HPDE6-E6E7 (cell line): ENCODE data around the gene CMC4.

Experiments used
- DNase-seq: peaks from one replicate; pipeline ENCODE4 v3.0.0; 2011; ENCODE audit warnings: missing footprints; ENCODE audit errors: extremely low spot score

CMC4 gene

DNA sequence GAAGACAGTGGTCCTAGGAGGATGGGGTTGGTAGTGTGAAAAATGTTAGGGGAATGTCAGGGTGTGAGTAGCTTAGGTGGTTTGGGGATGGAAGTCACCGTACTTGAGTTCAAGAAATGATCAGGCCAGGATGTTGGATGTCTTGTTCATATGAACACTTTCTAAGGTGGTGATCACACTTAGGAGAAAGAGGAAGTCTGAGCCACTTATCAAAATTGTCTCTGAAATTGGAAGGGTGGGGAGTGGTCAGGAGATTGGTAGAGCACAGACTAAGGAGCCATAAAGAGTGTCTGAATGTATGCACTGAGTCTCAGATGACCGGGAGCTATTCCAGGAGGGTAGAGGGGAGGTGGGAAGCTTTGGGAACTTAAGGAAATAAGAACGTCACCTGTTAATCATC, 17.3 kb downstream of the CMC4 start:
- DNase-seq: no peak

DNA sequence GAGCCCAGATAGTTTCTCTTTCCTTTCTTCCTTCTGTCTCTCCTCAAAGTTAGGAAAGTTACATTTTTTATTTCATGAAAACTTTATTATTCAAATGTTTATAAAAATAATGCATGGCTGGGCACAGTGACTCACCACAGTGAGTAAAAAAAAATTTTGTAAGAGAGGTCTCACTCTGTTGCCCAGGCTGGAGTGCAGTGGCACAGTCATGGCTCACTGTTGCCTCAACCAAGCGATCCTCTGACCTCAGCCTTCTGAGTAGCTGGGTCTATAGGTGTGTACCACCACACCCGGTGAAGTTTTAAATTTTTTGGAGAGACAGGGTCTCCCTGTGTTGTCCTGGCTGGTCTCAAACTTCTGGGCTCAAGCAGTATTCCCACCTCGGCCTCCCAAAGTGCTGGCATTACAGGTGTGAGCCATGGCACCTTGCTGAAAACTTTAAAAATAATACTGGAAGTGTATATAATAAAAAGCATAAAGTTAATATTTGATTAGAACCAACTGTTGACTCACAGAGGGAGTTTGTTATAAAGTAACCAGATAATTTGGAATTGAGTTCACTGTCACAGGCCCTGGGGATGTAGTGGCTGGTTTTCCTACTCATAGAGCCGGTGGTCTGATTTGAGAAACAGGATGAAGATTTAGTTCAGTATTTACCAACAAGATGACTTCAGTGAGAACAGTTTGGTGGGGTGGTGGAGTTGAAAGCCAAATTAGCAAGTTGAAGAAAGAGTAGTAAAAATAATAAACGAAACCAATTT, 18.0 kb downstream of the CMC4 start:
- DNase-seq: no peak

DNA sequence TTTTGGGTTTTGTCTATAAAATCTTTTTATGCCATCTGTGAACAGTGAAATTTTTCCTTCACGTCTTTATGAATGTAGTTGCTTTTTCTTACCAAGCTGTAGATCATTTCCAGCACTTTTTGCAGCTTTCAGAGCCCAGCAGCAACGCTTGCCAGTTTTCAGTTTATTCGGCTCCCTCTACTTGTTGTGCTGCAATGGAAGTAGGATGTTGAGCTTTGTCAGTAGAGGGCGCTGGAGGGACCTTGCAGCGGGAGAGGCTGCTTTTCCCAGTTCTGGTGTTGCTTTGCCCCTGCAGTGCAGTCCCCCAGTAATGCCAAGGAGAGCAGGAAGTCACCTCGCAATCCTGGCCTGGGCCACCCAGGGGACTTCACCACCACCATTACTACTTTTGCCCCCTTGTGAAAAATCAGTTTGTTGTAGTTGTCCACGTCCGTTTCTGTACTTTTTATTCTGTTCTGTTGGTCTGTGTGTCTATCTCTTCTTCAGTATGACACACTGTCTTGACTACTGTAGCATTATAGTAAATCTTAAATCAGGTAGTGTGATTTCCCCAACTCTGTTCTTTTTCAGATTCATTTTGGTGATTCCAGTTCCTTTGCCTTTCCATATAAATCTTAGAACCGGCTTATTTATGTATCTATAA, 21.8 kb downstream of the CMC4 start:
- no peak for DNase-seq

DNA sequence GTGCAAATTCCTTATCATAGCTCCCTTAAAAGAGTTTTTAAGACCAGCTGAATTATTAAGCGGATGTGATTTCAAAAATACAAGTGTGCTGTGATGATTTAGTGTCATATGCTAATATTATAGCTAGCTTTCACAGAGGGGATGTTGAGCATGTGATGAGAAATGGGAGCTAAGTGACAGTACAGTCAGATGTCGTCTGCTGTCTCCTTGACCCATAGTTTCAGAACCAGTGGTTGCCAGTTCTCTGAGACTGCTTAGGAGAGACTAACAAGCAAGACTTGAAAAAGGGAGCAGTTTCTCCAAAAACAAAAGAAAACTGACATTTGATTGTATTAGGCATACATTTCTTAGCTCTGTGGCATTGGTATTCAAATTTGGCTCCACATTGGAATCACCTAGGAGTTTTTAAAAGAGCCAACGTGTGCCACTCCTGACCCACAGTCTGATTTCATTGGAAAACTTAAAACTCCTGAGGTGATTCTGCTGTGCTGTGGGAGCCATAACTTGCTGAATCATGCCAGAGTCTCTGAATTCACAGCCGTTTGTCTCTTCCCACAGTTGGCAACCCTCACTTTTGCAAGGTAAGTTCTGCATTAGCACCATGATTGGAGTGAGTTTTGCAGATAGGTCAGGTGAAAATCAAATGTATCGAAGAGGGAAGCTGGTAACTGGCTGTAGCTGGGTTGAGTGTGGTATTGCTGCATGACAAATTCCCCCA, 24.0 kb downstream of the CMC4 start:
- DNase-seq: no peak

DNA sequence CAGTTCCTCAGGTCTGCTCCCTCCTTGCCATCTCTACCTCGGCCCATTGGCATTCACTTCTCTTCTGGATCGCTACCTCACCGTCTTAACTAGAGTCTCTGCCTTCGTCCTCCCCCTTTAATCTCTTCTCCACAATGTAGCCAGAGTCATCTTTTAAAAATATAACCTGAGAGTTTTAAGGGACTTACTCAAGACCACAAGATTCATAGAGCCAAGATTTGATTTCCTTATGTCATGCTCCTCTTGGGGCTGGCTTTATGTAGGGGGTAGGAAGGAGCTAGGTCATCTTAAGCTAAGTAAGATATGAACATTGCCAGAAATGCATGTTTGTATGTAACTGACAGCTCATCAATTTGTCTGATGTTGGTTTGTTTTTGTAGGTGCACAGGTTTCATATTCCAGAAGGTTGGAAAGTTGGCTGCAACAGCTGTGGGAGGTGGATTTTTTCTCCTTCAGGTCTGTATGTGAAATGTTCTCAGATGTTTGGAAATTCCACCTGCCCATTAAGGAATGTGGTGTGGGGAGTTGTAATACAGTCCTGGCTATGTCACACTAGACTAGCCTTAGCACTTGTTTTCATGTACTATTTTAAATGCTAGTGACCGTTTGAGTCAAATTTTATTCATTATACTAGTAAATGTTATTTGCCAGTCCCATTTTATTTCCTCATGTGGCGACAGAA, 24.7 kb downstream of the CMC4 start:
- no peak for DNase-seq

DNA sequence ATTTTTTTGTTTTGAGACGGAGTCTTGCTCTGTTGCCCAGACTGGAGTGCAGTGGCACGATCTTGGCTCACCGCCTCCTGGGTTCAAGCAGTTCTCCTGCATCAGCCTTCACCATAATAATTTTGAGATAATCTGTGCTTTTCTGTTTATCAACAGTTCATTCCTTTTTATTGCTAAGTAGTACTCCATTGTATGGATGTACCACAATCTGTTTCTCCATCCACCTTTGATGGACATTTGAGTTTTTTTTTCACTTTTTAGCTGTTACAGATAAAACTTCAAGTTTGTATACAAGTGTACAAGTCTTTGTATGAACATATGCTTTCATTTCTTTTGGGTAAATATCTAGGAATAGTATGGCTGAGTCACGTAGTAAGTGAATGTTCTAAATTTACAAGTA, 35.2 kb downstream of the CMC4 start:
- no peak for DNase-seq

DNA sequence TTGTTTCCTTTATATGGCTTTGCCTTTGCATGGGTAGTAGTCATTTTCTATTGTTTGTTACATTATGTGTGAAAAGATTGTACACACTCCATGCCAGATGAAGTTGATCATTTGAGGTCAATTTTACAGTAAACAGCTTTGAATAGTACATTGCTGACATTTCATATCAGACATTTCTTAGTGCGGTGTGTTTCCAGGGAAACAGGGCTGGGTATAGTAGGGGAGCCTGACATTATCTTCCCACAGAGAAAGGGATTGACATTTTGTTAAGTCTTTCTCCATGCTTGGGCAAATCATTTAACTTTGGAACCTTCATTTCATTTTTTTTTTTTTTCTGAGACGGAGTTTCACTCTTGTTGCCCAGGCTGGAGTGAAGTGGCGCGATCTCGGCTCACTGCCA, 39.3 kb downstream of the CMC4 start:
- DNase-seq: no peak

DNA sequence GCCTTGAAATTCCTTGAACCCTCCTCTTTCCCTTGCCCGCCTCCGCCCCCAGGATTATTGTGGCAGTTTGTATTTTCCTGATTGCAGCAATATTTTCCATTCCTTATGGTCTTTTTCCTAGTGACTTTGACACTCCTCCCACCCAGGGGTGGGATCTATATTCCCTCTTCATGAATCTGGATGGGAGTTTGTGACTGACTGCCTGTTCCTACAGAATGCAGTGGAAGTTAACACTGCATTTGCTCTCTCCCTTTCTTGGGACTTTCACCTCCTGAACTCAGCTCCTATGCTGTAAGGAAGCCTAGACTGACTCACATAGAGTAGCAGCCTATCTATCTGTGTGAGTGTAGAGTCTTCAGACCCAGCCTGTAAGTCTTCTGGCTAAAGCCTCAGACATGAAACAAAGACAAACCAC, 42.1 kb downstream of the CMC4 start:
- DNase-seq: no peak

DNA sequence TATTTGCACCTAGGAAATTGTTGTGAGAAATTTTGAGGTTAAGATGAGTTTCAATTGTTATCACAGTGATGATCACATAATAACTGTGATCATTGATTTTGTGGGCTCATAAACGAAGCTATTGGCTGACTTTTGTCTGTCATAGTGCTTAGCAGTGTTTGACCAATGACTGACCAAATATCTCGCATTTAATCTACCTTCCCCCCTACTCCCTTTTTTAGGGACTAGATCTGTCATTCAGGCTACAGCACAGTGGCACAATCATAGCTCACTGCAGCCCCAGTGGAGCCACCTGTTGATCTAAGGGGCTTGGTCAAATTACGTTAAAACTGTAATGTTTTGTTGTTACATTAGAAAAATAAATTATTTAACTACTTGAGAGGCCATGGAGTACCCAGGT, 42.8 kb downstream of the CMC4 start:
- no peak for DNase-seq

DNA sequence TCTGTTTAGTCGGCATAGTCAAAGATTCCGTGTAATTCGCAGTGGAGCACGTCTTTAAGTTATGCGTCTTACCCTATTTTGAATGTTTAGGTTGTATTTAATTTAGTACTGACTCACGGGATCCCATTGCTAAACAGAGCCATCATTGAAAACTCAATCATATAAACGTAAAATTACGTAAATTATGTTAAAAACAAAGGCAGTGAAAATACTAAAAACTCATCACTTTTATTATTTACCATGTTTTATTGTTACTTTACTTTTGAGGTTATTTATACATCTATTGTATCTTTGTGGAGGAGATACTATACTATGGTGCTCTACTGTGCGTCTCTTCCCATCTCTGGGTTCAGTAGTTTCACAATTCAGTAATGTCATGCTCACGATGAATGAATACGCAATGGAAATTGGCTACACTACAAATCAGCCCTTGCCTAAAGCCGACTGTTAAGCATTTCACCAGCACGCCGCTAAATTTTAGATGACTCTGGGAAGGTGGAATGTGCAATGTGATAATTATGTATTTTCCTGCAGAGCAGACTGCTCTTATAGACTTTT, 43.3 kb downstream of the CMC4 start:
- DNase-seq: no peak

DNA sequence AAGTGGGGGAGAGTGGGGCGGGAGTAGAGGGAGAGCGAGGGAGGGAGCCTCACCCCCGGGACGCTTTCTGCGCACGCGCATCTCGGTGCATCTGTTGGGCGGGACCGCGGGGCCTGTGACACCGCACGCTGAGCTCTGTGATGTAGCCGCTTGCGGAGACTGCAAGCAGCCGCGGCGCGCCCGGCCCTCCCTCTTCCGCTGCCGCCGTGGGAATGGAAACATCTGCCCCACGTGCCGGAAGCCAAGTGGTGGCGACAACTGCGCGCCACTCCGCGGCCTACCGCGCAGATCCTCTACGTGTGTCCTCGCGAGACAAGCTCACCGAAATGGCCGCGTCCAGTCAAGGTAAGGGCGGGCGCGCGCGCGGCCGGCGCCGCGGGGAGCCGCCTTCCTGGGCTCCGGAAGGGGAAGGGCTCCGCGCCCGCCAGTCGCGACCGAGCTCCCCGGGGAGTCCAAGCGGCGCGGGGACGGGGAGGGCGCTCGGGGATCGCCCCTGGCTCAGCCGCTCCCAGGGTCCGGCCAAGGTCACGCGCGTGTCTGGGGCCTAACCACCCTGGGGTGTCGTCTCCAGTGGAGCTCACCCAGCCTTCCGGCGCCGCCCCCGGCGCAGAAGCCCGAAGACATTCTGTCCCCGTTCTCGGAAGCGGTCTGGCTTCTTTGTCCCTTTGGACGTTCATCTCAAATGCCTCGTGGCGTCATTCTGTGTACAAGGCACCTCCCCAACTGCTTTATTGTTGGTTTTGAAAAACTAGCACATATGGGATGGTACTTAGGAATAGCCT, 44.0 kb downstream of the CMC4 start, which contains the start of gene FUNDC2:
TSS of gene FUNDC2 (plus strand) at position 118 of the 782 bp plus-strand sequence. CDS start at position 213, 95 bp downstream.
- DNase-seq: peak; percentile 88

DNA sequence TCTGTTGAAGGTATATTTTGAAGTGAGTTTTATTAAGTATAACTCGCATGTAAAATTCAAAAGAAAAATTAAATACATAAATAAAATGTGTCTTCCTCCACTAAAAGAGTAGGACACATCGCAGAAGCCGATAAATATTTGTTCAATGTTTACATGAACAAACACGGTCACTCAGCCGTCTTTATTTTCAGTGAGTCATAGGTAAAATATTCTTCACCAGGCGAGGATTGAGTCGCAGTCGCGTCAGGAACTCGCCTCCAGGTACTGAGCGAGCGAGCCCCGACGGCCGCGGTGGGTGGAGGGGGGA, 44.6 kb downstream of the CMC4 start:
- DNase-seq: no peak

DNA sequence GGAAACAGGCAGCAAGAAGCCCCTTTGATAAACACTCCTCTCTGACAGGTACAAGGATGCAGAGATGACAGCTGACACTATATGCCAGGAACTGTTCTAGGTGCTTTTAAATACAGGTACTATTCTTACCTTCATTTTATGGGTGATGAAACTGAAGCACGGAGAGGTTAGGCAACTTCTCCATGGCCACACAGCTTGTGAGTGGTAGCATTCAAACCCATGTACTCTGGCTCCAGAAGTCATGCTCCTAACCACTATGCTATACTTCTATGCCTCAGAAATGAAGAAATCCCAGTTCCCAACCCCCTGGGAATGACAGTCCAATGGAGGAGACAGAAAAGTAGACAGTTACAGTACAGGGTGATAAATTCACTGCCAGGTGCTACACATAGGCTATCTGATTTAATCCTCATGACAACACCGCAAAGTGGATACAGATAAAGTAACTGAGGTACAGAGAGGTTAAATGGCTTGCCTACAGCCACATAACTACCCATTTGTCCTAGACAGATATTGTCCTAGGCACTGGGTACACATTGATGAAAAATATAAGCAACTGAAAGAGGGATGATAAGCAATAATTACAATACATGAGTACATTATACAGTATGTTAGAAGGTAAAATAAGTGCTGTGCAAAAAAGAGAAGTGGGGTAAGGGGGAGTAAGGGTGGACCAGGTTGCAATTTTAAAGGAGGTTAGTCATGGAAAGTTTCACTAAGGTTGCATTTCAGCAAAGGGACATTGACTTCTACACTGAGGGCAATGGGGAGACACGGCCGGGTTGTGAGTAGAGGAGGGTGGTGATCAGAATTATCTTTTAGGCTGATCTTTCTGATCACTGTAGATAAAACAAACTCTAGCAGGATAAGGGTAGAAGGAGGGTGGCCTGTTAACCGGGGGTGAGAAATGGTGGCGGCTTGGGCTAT, 46.8 kb downstream of the CMC4 start:
- DNase-seq: no peak

DNA sequence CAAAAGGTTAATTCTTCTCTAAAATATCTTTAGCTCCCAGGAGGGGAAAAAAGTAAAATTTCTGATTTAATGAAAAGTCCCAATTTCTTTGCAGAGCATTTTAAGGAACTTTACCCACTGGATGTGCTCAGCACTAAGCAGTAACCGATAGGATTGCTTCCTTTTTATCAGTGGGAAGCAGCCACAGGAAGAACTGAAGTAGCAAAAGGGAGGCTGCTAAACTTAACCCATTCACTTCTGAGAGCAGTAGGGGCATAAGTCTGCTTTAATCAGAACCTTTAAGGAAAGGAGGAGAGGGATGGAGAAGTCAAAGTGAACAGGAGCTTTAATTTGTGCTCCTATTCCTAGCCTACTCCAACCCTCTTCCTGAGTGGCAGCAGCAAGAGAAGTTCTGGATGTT, 48.4 kb downstream of the CMC4 start, which contains the start of gene F8:
TSS of gene F8 (minus strand) at position 139 of the 400 bp plus-strand sequence. CDS start 171 bp downstream, outside the sequence.
- DNase-seq: no peak

DNA sequence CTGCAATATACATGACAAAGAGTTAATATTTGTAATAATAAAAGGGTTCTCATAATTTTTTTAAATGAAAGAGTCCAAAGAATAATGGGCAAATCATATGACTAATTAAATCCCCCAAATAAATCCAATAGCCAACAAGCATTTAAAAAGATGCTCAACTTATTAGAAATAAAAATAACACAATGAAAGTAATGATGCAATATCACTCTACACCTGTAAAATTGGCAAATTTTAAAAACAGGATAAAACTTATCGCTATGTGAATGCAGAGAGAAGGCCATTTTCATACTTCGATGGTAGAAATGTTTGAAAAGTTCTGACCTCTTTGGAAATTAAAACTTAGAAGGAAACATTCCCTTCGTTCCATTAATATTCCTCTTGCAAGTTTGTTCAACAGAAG, 50.3 kb downstream of the CMC4 start:
- no peak for DNase-seq
